Stimulated activated CD4-positive, alpha-beta T cell treated with anti-CD3 and anti-CD28 coated beads, Interleukin-2, amount 100 ng/mL, for 24 hours (primary cell): ENCODE results near the gene ZNF511.

Experiments used
- DNase-seq, 2 donors: peaks; one replicate each; pipeline ENCODE4 v3.0.0-alpha.2; 2020

ZNF511 gene

GRCh38 chr10:133355991-133356390, 47.3 kb downstream of the ZNF511 start:
- no peak for DNase-seq

DNA sequence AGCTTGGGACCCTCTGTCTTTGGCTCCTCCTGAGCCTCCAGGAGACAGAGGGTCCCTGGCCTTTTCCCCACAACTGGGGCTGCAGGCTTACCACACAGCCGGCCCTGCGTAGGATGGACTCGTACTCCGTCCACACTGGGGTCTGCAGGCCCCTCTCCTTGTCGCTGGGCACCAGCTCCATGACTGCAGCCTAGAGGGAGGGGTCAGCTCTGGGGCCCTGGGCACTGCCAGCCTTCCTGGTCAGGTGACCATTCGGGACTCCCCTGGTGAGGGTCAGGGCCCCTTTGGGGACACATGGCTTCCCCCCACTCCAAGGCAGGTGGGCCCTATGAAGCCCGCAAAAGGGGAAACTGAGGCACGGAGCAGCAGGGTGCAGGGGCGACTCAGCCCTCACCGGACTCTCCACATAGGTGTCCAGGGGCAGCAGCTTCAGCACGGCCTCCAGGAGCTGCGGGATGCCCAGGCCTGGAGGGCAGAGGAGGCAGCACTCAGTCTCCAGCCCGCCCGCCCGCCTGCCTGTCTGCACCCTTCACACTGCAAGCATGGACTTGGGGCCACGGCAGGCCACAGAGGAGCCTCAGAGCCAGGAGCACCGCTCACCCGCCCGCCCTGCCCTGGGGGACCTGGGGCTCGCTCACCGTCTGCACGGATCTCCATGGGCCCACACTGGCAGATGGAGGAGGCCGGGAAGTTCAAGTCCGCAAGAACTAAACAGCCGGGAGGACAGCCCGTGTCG, 48.0 kb downstream of the ZNF511 start:
- DNase-seq: no peak

DNA sequence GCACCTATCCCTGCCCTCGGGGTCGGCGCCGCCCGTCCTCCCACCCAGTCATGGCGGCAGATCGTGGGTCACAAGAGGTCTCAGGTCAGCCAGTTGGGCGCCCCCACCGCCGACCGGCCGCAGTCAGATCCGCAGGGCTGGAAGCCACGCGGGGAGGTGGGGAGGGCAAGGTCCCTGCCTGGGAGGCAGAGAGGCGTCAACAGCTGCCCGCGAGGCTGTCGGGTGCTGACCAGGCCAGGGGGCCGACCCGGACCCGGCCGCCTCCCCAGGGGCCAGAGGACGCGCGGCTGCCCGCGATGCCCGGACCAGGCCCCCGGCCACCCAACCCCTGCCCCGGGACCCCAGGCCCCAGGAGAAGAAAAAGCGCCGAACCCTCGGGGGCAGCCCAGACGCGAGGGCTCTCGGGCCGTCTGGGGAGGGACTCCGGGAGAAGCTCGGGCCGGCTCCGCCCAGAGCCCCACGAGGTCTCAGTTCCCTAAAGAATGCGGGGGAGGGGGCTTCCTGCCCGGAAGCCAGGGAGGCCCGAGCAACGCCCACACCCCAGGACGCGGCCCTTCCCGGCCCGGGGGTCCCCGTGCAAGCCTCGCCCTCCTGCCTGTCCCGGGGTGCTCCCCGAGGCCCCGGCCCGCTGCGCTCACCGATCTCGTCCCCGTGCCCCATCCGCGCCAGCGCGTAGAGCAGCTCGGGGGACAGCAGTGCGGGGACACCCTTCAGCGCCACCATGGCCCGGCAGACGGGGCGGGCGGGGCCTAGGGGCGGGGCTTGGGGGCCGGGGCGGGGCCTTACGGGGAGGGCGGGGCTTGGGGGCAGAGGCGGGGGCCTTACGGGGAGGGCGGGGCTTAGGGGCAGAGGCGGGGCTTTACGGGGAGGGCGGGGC, 48.8 kb downstream of the ZNF511 start, which contains the start of gene FUOM:
Gene FUOM, minus strand, starts transcription at position 735 of the 877 bp plus-strand sequence. Its CDS starts 12 bp downstream, at position 723.
- peak; percentile 73 to 76 for DNase-seq

- no peak for DNase-seq
These were observed 49.6 kb downstream of the ZNF511 start for GRCh38 chr10:133358162-133358924.

- no peak for DNase-seq
These were observed 50.2 kb downstream of the ZNF511 start for GRCh38 chr10:133358925-133359310.

DNA sequence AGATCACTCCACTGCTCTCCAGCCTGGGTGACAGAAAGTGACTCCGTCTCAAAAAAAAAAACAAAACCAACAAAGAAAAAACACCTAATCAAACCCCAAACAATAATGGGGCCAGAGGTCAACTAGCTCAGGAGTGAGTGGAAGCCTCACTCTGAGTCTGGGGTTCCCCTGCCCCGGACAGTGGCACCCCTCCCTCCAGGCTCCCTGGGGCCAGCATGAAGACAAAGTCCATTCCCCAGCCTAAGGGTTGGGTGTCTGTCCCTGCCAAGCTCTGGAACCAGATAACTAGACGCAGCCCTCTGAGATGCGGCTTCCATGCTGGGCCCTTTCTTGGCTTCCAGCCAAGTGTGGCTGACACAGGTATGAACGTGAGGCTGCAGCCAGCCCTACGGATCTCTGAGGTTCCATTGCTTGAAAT, 50.8 kb downstream of the ZNF511 start:
- DNase-seq: peak in 1 of 2 donors; percentile 33

GRCh38 chr10:133359972-133360610, 51.4 kb downstream of the ZNF511 start:
- no peak for DNase-seq

DNA sequence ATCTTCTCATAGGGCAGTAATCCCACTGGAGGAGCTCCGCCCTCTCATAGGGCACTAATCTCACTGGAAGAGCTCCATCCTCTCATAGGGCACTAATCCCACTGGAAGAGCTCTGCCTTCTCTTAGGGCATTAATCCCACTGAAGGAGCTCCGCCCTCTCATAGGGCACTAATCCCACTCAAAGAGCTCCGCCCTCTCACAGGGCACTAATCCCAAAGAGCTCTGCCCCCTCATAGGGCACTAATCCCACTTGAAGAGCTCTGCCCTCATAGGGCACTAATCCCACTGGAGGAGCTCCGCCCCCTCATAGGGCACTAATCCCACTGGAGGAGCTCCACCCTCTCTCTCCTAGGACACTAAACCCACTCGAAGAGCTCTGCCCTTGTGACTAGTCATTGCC, 52.5 kb downstream of the ZNF511 start:
- no peak for DNase-seq

- DNase-seq: no peak
These were observed 53.2 kb downstream of the ZNF511 start for GRCh38 chr10:133361773-133362441.
